Kidney (tissue), 14 donors: Measurements from ENCODE around the gene CATSPERD. TPM values are rescaled to one million over a fixed set of nuclear protein-coding genes. Genes with fewer than 3 reads are reported as not detected.

Experiments
- DNase-seq, 5 donors: peaks; one replicate each; pipeline ENCODE4 v3.0.0-alpha.2; 2013 to 2020
- FAIRE-seq: peaks from 2 replicates; lab custom pipeline; 2012; peaks lifted over from hg19 to GRCh38; lab: Jason Lieb, UNC
- H3K27ac ChIP-seq, 2 donors: one replicate each; pipeline ENCODE4 v1.7.0; 2013; ENCODE audit warnings: low read depth in 2 of 2, low read length in 2 of 2, inconsistent platforms in 1 of 2
- H3K27me3 ChIP-seq: one replicate; pipeline ENCODE4 v1.7.1; 2013; ENCODE audit warnings: low read length, inconsistent platforms; ENCODE audit not compliant: control insufficient read depth, insufficient read depth
- H3K36me3 ChIP-seq, 3 donors: one replicate each; pipeline versions ENCODE4 v1.7.0 to v1.7.1; 2013; ENCODE audit warnings: low read length in 3 of 3, control low read depth in 1 of 3, inconsistent platforms in 1 of 3; ENCODE audit not compliant: insufficient read depth in 3 of 3, control insufficient read depth in 2 of 3
- H3K4me1 ChIP-seq, 3 donors: one replicate each; pipeline versions ENCODE4 v1.7.0 to v1.7.1; 2013; ENCODE audit warnings: low read length in 3 of 3, inconsistent platforms in 1 of 3, low read depth in 1 of 3; ENCODE audit not compliant: control insufficient read depth in 2 of 3, insufficient read depth in 2 of 3
- H3K4me3 ChIP-seq, 3 donors: one replicate each; pipeline versions ENCODE4 v1.7.0 to v1.8.1; 2013; ENCODE audit warnings: low read length in 3 of 3, control low read depth in 1 of 3, inconsistent platforms in 1 of 3
- H3K9ac ChIP-seq, 3 donors: one replicate each; pipeline versions ENCODE4 v1.7.0 to v1.7.1; 2013; ENCODE audit warnings: low read length in 3 of 3, control low read depth in 1 of 3, inconsistent platforms in 1 of 3
- H3K9me3 ChIP-seq, 3 donors: one replicate each; pipeline versions ENCODE4 v1.7.0 to v1.7.1; 2013; ENCODE audit warnings: low read length in 3 of 3, control low read depth in 1 of 3, inconsistent platforms in 1 of 3; ENCODE audit not compliant: control insufficient read depth in 2 of 3, insufficient read depth in 1 of 3
- intact Hi-C: fragments of 100-400 bp; cut with DNase I; formaldehyde crosslinking; loops from one replicate; pipeline ENCODE4 v1.11.1; 2022
- polyA plus RNA-seq: library from polyadenylated mRNA; stranded (reverse); fragments of 350-450 nt; fragmentation: Illumina TruSeq; extraction: RNeasy Lipid Tissue Mini Kit (QIAGEN cat#74804); gene quantifications from one replicate; pipeline ENCODE4 v1.2.3, GENCODE V29; 2014; ENCODE audit warnings: low read depth, low replicate concordance; ENCODE audit not compliant: insufficient read depth
- total RNA-seq: library from RNA; stranded (reverse); fragmentation: NEBNext Ultra II Directional; extraction: Animal tissue kit (Norgen Biotek cat#: 25700); gene quantifications from one replicate; pipeline ENCODE4 v1.2.1, GENCODE V29; 2021
- TF ChIP-seq, protein P1 (sequence below): IDR thresholded peaks from 3 replicates; pipeline ENCODE4 v1.5.1; 2012; ENCODE audit warnings: mild to moderate bottlenecking, moderate library complexity, borderline replicate concordance; ENCODE audit not compliant: insufficient read depth; ENCODE audit errors: extremely low read depth
- donor health status: control.
- donor health status: control.
- donor health status: control.
- donor health status: control.
- donor health status: control.
- donor health status: DM: yes; HTN: yes; CAD: no.
- donor health status: Normal renal cell carcinoma (clear cell type).

Gene CATSPERD
- total and polyA plus RNA-seq, 2 donors from 2014 or later, result not detected

DNA sequence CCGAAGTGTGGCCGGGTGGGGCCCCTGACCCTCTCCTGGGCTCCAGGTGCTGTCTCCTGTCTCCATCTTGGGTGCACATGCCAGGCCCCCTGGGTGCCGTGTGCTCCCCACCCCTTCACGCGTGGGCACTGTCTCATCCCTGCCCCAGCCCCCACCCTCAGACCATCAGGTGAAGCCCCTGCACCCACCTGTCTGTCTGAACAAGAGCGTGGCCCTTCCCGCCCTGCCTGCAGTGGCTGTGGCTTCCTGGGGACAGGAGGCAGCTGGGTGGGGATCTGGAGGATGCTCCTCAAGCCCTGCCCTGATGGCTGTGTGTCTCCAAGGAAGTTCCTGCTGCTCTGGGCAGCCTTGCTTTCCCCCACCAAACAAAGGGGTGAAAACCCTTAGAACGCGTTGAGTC lies 61.9 kb downstream of the CATSPERD start:
- Histone ChIP-seq H3K9me3 (no peaks in the 10 kb centered on the region), H3K9ac (no peak overlapping the region), H3K27me3 (no peaks in the 10 kb centered on the region), H3K4me3 (no peak overlapping the region), H3K4me1 (no peaks in the 10 kb centered on the region), H3K36me3 (peaks cover 0 to 15% (median 11%) of the 10 kb centered on the region in 3 donors), H3K27ac (no peak overlapping the region)
- intact Hi-C loops, result no loop called here
- DNase-seq, result no peak
- no peak for FAIRE-seq
- TF ChIP-seq, protein P1, sequence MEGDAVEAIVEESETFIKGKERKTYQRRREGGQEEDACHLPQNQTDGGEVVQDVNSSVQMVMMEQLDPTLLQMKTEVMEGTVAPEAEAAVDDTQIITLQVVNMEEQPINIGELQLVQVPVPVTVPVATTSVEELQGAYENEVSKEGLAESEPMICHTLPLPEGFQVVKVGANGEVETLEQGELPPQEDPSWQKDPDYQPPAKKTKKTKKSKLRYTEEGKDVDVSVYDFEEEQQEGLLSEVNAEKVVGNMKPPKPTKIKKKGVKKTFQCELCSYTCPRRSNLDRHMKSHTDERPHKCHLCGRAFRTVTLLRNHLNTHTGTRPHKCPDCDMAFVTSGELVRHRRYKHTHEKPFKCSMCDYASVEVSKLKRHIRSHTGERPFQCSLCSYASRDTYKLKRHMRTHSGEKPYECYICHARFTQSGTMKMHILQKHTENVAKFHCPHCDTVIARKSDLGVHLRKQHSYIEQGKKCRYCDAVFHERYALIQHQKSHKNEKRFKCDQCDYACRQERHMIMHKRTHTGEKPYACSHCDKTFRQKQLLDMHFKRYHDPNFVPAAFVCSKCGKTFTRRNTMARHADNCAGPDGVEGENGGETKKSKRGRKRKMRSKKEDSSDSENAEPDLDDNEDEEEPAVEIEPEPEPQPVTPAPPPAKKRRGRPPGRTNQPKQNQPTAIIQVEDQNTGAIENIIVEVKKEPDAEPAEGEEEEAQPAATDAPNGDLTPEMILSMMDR, result no peak

DNA sequence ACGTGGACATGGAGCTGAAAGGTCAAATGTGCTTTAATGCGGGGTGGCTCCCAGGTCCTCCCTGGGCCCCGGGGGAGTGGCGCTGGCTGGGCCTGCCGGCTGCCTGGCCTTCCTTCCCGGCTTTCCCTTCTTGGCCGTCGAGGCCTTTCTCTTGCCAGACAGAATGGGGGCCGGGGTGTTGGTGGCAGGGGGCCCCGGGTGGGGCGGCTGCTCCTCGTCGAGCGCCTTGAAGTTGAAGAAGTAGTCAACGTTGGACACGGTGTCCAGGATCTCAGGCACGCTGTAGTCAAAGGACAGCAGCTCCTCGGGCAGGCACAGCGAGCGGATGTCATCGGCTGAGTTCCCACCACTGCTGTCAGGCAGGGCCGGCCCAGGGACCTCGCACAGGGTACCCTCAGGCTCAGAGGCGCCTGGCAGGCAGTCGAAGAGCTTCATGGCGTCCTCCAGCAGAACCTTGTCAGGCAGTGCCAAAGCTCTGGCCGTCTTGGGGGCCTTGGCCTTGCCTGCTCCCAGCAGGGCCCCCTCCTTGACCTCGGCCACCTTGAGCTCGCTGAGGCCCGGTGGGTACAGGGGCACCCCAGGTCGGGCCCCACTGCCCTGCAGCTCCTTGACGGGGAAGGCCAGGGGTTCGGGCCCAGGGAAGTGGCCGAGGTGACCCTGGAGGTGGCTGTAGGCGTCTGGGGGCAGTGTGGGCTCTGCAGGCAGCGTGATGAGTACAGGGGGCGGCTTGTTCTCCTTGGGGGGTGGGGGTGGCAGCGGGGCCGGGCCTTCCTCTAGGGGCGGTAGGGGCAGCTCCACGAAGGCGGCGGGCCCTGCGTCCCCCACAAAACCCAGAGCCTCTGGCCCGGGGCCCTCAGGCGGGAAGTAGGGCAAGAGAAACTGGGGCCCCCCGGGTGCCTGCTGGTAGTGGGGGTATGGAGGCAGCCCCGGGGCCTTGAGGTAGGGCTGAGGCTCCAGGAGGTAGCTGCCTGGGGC lies 62.8 kb downstream of the CATSPERD start:
- H3K4me3 ChIP-seq, result no peak overlapping the region
- no peak overlapping the region for H3K9ac ChIP-seq
- no peak for DNase-seq
- H3K4me1 ChIP-seq, result no peaks in the 10 kb centered on the region
- peaks cover 0 to 22% (median 16%) of the 10 kb centered on the region in 3 donors for H3K36me3 ChIP-seq
- intact Hi-C loops, result no loop called here
- H3K9me3 ChIP-seq, result no peaks in the 10 kb centered on the region
- no peaks in the 10 kb centered on the region for H3K27me3 ChIP-seq
- no peak for FAIRE-seq
- TF ChIP-seq, protein P1, result no peak
- no peak overlapping the region for H3K27ac ChIP-seq

DNA sequence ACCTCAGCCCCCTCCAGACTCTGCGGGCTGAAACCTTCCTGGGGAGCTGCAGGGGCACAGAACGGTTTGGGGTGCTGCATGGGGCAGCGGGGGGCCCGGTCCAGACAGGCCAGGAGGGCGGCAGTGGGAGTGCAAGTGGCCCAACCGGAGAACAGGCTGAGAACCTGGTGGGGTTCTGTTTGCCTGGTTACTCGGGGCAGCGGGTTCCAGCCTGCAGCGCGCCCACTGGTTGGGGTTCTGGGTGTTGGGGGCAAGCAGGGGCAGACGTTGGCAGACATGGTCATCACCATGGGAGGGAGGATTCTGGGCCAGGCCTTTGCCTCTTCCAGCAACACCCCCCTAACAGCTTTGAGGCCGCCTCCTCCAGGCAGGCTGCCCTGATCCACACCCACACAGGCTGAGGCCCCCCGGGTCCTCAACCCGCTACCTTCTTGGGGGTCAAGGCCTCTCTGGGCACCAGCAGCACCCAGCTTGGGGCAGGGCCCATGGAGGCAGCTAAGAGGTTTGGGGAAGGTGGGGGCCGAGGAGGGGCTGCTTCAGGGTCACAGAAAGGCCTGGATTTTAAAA lies 64.2 kb downstream of the CATSPERD start, which contains the start of gene PRR22:
Gene PRR22, minus strand, starts transcription at position 166 of the 567 bp plus-strand sequence. Its CDS starts 86 bp downstream, at position 80.
- intact Hi-C loops, result no loop called here

More for the DNA sequence above, 64.2 kb downstream of the CATSPERD start, which contains the start of gene PRR22:
- Histone ChIP-seq H3K27ac (no peak within 1 kb of the TSS), H3K27me3 (no peaks in the 10 kb centered on the region), H3K4me3 (no peak within 1 kb of the TSS), H3K9me3 (no peaks in the 10 kb centered on the region), H3K4me1 (no peaks in the 10 kb centered on the region), H3K36me3 (peaks cover 0 to 25% (median 23%) of the 10 kb centered on the region in 3 donors), H3K9ac (no peak within 1 kb of the TSS)
- TF ChIP-seq, protein P1, result no peak
- FAIRE-seq (no peak), DNase-seq (no peak)
